Endothelial cell (in vitro differentiated cells): Measurements from ENCODE around the gene HS3ST4. TPM values are rescaled to one million over a fixed set of nuclear protein-coding genes. Genes with fewer than 3 reads are reported as not detected.

ENCODE experiments used
- DNase-seq: peaks from one replicate; pipeline ENCODE4 v3.0.0; 2021; ENCODE audit warnings: low spot score
- H3K27ac Mint-ChIP-seq: one replicate; pipeline ENCODE4 v1.8.0; 2021; ENCODE audit warnings: mixed read lengths, inconsistent platforms; ENCODE audit not compliant: unreplicated experiment
- H3K27me3 Mint-ChIP-seq: one replicate; pipeline ENCODE4 v1.8.0; 2021; ENCODE audit warnings: mild to moderate bottlenecking, moderate library complexity, mixed read lengths, inconsistent platforms; ENCODE audit not compliant: unreplicated experiment
- H3K36me3 Mint-ChIP-seq: one replicate; pipeline ENCODE4 v1.8.0; 2021; ENCODE audit warnings: mild to moderate bottlenecking, low read depth, mixed read lengths, inconsistent platforms; ENCODE audit not compliant: unreplicated experiment
- H3K4me1 Mint-ChIP-seq: one replicate; pipeline ENCODE4 v1.8.0; 2021; ENCODE audit warnings: mild to moderate bottlenecking, mixed read lengths, inconsistent platforms; ENCODE audit not compliant: unreplicated experiment
- H3K4me3 Mint-ChIP-seq: one replicate; pipeline ENCODE4 v1.8.0; 2021; ENCODE audit warnings: mild to moderate bottlenecking, mixed read lengths, inconsistent platforms; ENCODE audit not compliant: unreplicated experiment
- H3K9me3 Mint-ChIP-seq: one replicate; pipeline ENCODE4 v1.8.0; 2021; ENCODE audit warnings: mixed read lengths, inconsistent platforms; ENCODE audit not compliant: unreplicated experiment
- microRNA-seq: library from miRNA; unstranded; fragments of <30 nt; microRNA quantifications from one replicate; pipeline ENCODE4, GENCODE V29; 2020; ENCODE audit not compliant: unreplicated experiment
- total RNA-seq: library from RNA; stranded (reverse); fragmentation: NEBNext Ultra II Directional; extraction: Animal tissue kit (Norgen Biotek cat#: 25700); gene quantifications from one replicate; pipeline ENCODE4 v1.2.1, GENCODE V29; 2021; ENCODE audit not compliant: unreplicated experiment
- TF ChIP-seq, protein P1 (sequence below): fragments of 200-600 bp; sonication (generic); IDR thresholded peaks from one replicate; pipeline ENCODE4 v1.5.0; 2021; ENCODE audit warnings: antibody characterized with exemption; ENCODE audit not compliant: unreplicated experiment

Gene HS3ST4
- total RNA-seq, 1 donor from 2014 or later: 4.8 TPM

DNA sequence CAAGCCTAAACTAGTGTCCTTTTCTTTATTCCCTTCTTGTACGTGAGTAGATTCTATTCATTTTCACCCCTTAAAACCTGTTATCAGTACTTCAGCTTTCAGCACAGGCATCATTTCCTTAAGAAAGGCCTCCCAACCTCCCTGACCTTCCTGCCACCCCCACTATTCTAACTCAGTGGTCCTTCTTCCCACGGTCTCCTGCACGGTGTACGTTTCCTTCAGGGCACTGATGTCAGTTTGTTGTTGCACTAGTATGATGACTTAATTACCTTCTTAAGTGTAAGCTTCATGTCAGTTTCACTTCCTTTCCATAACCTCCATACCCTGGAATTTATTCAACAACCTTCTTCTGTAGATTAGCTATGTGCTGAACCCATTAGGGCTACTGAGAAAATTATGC lies 484.2 kb downstream of the HS3ST4 start:
- Mint-ChIP-seq H3K4me3 (no peak overlapping the region), H3K27me3 (peaks cover 2% of the 10 kb centered on the region), H3K36me3 (no peaks in the 10 kb centered on the region), H3K27ac (no peak overlapping the region), H3K4me1 (peaks cover 6% of the 10 kb centered on the region), H3K9me3 (peaks cover 6% of the 10 kb centered on the region)
- TF ChIP-seq, protein P1, sequence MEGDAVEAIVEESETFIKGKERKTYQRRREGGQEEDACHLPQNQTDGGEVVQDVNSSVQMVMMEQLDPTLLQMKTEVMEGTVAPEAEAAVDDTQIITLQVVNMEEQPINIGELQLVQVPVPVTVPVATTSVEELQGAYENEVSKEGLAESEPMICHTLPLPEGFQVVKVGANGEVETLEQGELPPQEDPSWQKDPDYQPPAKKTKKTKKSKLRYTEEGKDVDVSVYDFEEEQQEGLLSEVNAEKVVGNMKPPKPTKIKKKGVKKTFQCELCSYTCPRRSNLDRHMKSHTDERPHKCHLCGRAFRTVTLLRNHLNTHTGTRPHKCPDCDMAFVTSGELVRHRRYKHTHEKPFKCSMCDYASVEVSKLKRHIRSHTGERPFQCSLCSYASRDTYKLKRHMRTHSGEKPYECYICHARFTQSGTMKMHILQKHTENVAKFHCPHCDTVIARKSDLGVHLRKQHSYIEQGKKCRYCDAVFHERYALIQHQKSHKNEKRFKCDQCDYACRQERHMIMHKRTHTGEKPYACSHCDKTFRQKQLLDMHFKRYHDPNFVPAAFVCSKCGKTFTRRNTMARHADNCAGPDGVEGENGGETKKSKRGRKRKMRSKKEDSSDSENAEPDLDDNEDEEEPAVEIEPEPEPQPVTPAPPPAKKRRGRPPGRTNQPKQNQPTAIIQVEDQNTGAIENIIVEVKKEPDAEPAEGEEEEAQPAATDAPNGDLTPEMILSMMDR: no peak
- no peak for DNase-seq

DNA sequence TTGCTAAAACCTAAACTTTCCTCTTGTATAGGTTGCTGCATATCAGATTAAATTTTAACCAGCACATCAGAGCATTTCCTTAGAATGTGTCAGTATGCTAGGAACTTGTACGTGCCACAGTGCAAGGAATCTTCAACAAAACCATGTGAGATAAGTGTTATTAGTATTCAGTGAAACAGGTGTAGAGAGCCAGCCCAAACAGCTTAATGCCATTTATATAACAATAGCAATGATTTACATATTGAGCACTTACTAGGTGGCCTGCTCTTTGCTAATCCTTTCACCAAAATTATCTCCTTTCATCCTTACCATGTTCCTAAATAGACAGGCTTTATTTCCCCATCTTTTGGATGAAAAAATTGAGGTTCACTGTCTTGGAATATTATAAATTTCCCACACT lies 485.7 kb downstream of the HS3ST4 start:
- H3K27ac Mint-ChIP-seq: no peak overlapping the region
- H3K9me3 Mint-ChIP-seq: peaks cover 6% of the 10 kb centered on the region
- H3K4me3 Mint-ChIP-seq: no peak overlapping the region
- H3K36me3 Mint-ChIP-seq: no peaks in the 10 kb centered on the region
- H3K27me3 Mint-ChIP-seq: no peaks in the 10 kb centered on the region
- TF ChIP-seq, protein P1: no peak
- peaks cover 6% of the 10 kb centered on the region for H3K4me1 Mint-ChIP-seq
- DNase-seq: no peak

DNA sequence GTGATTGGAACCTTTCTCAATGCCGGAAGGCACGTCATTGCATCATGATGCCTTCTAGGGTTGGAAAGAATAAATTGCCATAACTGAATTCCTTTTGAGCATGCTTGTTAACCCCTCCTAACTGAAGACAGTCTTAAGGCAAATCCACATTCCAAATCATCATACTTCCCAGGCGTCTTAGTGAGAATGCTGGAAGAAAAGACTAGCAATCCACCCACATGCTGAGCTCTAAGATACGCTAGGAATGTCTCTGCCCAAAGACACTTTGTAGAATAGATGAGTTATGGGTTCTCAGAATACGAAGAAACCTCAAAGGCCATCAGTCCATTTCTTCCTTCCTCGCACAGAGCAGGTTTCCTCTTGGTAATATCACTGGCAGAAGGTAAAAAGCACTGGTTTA lies 486.5 kb downstream of the HS3ST4 start:
- no peak overlapping the region for H3K4me3 Mint-ChIP-seq
- no peaks in the 10 kb centered on the region for H3K27me3 Mint-ChIP-seq
- H3K4me1 Mint-ChIP-seq: peaks cover 6% of the 10 kb centered on the region
- no peak for DNase-seq
- TF ChIP-seq, protein P1: no peak
- peaks cover 6% of the 10 kb centered on the region for H3K9me3 Mint-ChIP-seq
- no peak overlapping the region for H3K27ac Mint-ChIP-seq
- no peaks in the 10 kb centered on the region for H3K36me3 Mint-ChIP-seq

DNA sequence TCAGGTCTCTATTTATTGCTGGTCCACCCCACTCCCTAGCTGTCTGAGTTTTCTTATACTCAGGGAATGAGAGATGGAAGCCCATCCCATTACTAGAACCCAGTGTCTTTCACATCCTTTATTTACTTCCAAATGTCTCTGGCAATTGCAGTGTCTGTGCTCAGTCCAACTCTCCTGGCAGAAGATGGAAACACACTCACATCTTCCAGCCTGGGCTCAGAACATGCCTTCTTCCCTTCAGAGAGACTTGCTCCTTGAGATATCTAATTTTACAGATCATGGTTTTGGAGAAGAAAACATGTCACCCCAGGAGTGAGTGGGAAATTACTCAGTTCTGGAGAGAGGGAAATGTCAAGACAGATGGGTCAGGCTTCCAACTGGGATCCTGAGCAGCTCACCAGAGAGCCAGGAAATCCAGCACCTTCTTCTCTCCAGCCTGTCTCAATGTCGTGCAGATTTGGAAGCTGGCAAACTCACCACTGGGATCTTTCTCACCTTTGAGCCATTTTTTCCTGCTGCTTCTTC lies 494.4 kb downstream of the HS3ST4 start:
- H3K4me3 Mint-ChIP-seq: no peak overlapping the region
- TF ChIP-seq, protein P1: no peak
- H3K4me1 Mint-ChIP-seq: no peaks in the 10 kb centered on the region
- H3K36me3 Mint-ChIP-seq: no peaks in the 10 kb centered on the region
- no peak overlapping the region for H3K27ac Mint-ChIP-seq
- no peak for DNase-seq
- H3K9me3 Mint-ChIP-seq: peaks cover 9% of the 10 kb centered on the region
- no peaks in the 10 kb centered on the region for H3K27me3 Mint-ChIP-seq

Small RNA genes lying within 50 kb of the gene (microRNA-seq; reads per million reads assigned to microRNA genes)
- gene MIR548W: not detected
